Mesendoderm (in vitro differentiated cells): ENCODE measurements around the gene KAT6B.

Experiments used
- DNase-seq: peaks from one replicate; pipeline ENCODE4 v3.0.0; 2013
- H2AK5ac ChIP-seq: 2 replicates; pipeline ENCODE4 v1.6.1; 2013; ENCODE audit warnings: low read length, inconsistent platforms
- H2BK120ac ChIP-seq: 2 replicates; pipeline ENCODE4 v1.6.1; 2013; ENCODE audit warnings: low read depth, mild to moderate bottlenecking, low read length, moderate library complexity, mixed read lengths
- H2BK15ac ChIP-seq: replicated peaks from 2 replicates; pipeline ENCODE4 v1.6.1; 2013; ENCODE audit warnings: low read depth, mild to moderate bottlenecking, moderate library complexity
- H2BK5ac ChIP-seq: 2 replicates; pipeline ENCODE4 v1.6.1; 2013; ENCODE audit warnings: low read length, inconsistent platforms
- H3K18ac ChIP-seq: 2 replicates; pipeline ENCODE4 v1.6.1; 2013; ENCODE audit warnings: mild to moderate bottlenecking, low read length, mixed read lengths
- H3K23ac ChIP-seq: one replicate; pipeline ENCODE4 v1.6.1; 2013; ENCODE audit warnings: low read length
- H3K27ac ChIP-seq: 2 replicates; pipeline ENCODE4 v1.5.1; 2013; ENCODE audit warnings: low read depth, mild to moderate bottlenecking, inconsistent platforms, low read length, moderate library complexity
- H3K27me3 ChIP-seq: 2 replicates; pipeline ENCODE4 v1.6.1; 2013; ENCODE audit warnings: low read length, control low read depth, mild to moderate bottlenecking, inconsistent platforms; ENCODE audit not compliant: insufficient read depth, poor library complexity
- H3K36me3 ChIP-seq: 2 replicates; pipeline ENCODE4 v1.6.1; 2013; ENCODE audit warnings: low read length, inconsistent platforms; ENCODE audit not compliant: control insufficient read depth, insufficient read depth
- H3K4ac ChIP-seq: one replicate; pipeline ENCODE4 v1.6.1; 2013; ENCODE audit warnings: low read depth, mild to moderate bottlenecking, low read length, moderate library complexity
- H3K4me1 ChIP-seq: 2 replicates; pipeline ENCODE4 v1.6.1; 2013; ENCODE audit warnings: low read depth, low read length, inconsistent platforms; ENCODE audit not compliant: control insufficient read depth
- H3K4me2 ChIP-seq: 2 replicates; pipeline ENCODE4 v1.6.1; 2013; ENCODE audit warnings: low read length
- H3K4me3 ChIP-seq: 2 replicates; pipeline ENCODE4 v1.5.1; 2013; ENCODE audit warnings: mild to moderate bottlenecking, low read length
- H3K56ac ChIP-seq: one replicate; pipeline ENCODE4 v1.6.1; 2013; ENCODE audit warnings: low read length
- H3K79me1 ChIP-seq: 2 replicates; pipeline ENCODE4 v1.6.1; 2013; ENCODE audit warnings: low read length, inconsistent platforms
- H3K79me2 ChIP-seq: 2 replicates; pipeline ENCODE4 v1.6.1; 2013; ENCODE audit warnings: mild to moderate bottlenecking, low read length; ENCODE audit not compliant: control insufficient read depth, insufficient read depth
- H3K9ac ChIP-seq: 2 replicates; pipeline ENCODE4 v1.6.1; 2013; ENCODE audit warnings: low read length, inconsistent platforms
- H4K5ac ChIP-seq: one replicate; pipeline ENCODE4 v1.6.1; 2013; ENCODE audit warnings: low read length
- H4K8ac ChIP-seq: one replicate; pipeline ENCODE4 v1.6.1; 2013; ENCODE audit warnings: low read depth, mild to moderate bottlenecking, control low read depth, low read length, moderate library complexity
- WGBS: extraction: QIAGEN DNeasy Blood & Tissue Kit; methylation state at CpG from one replicate; pipeline ENCODE4 v1.1.7; 2013; ENCODE audit warnings: low lambda C conversion rate, missing lambda C conversion rate; ENCODE audit not compliant: insufficient coverage; ENCODE audit errors: extremely low coverage; 5-methylcytosine and 5-hydroxymethylcytosine counted together

Gene KAT6B

GRCh38 chr10:74855027-74855426, 28.6 kb downstream of the KAT6B start:
- Histone ChIP-seq H4K8ac (no peak overlapping the region), H3K4me3 (no peak overlapping the region), H3K4me2 (no peak overlapping the region), H3K4me1 (no peaks in the 10 kb centered on the region), H3K23ac (no peak overlapping the region), H3K27ac (no peak overlapping the region), H4K5ac (no peak overlapping the region), H3K4ac (no peak overlapping the region), H3K9ac (no peak overlapping the region), H3K79me2 (peaks cover 2% of the 10 kb centered on the region), H3K79me1 (peaks cover 2% of the 10 kb centered on the region), H2BK5ac (no peak overlapping the region), H3K56ac (no peak overlapping the region), H3K18ac (no peak overlapping the region), H3K27me3 (no peaks in the 10 kb centered on the region), H2AK5ac (no peak overlapping the region), H3K36me3 (no peaks in the 10 kb centered on the region), H2BK120ac (no peak overlapping the region), H2BK15ac (no peak overlapping the region)
- peak; percentile 58 for DNase-seq
- WGBS: no CpG with 5 or more reads among the region's 2 CpGs

- H3K79me2 ChIP-seq: peaks cover 2% of the 10 kb centered on the region
- no peaks in the 10 kb centered on the region for H3K36me3 ChIP-seq
- H2BK15ac ChIP-seq: no peak overlapping the region
- no peak for DNase-seq
- H2AK5ac ChIP-seq: no peak overlapping the region
- no peak overlapping the region for H3K4me3 ChIP-seq
- H3K9ac ChIP-seq: no peak overlapping the region
- no peak overlapping the region for H2BK5ac ChIP-seq
- no peak overlapping the region for H3K18ac ChIP-seq
- H3K4me2 ChIP-seq: no peak overlapping the region
- H3K27me3 ChIP-seq: no peaks in the 10 kb centered on the region
- H3K79me1 ChIP-seq: peaks cover 2% of the 10 kb centered on the region
- H3K4me1 ChIP-seq: no peaks in the 10 kb centered on the region
- H4K8ac ChIP-seq: no peak overlapping the region
- no peak overlapping the region for H3K4ac ChIP-seq
- no peak overlapping the region for H3K23ac ChIP-seq
- H3K27ac ChIP-seq: no peak overlapping the region
- no peak overlapping the region for H2BK120ac ChIP-seq
- no peak overlapping the region for H3K56ac ChIP-seq
- H4K5ac ChIP-seq: no peak overlapping the region
Observed at GRCh38 chr10:74855439-74855838, 29.0 kb downstream of the KAT6B start.

GRCh38 chr10:74856940-74857339, 30.5 kb downstream of the KAT6B start:
- Histone ChIP-seq H3K4me2 (no peak overlapping the region), H3K4me3 (no peak overlapping the region), H3K36me3 (no peaks in the 10 kb centered on the region), H3K79me2 (peaks cover 2% of the 10 kb centered on the region), H4K8ac (no peak overlapping the region), H2AK5ac (no peak overlapping the region), H3K9ac (no peak overlapping the region), H3K4me1 (no peaks in the 10 kb centered on the region), H2BK15ac (no peak overlapping the region), H3K27me3 (no peaks in the 10 kb centered on the region), H3K79me1 (peaks cover 2% of the 10 kb centered on the region), H3K56ac (no peak overlapping the region), H2BK120ac (no peak overlapping the region), H3K27ac (no peak overlapping the region), H3K4ac (no peak overlapping the region), H2BK5ac (no peak overlapping the region), H3K18ac (no peak overlapping the region), H4K5ac (no peak overlapping the region), H3K23ac (no peak overlapping the region)
- DNase-seq: no peak
- no CpG with 5 or more reads among the region's 3 CpGs for WGBS

- Histone ChIP-seq H3K4ac (no peak overlapping the region), H3K27me3 (no peaks in the 10 kb centered on the region), H3K36me3 (no peaks in the 10 kb centered on the region), H3K56ac (no peak overlapping the region), H3K23ac (no peak overlapping the region), H4K8ac (no peak overlapping the region), H3K79me1 (peaks cover 2% of the 10 kb centered on the region), H3K79me2 (no peaks in the 10 kb centered on the region), H4K5ac (no peak overlapping the region), H2BK120ac (no peak overlapping the region), H2BK15ac (no peak overlapping the region), H3K18ac (no peak overlapping the region), H3K4me3 (no peak overlapping the region), H2BK5ac (no peak overlapping the region), H2AK5ac (no peak overlapping the region), H3K9ac (no peak overlapping the region), H3K4me2 (no peak overlapping the region), H3K27ac (no peak overlapping the region), H3K4me1 (no peaks in the 10 kb centered on the region)
- DNase-seq: no peak
- WGBS: no CpG with 5 or more reads among the region's 1 CpG
Observed at GRCh38 chr10:74857586-74857985, 31.2 kb downstream of the KAT6B start.

GRCh38 chr10:74859546-74859945, 33.1 kb downstream of the KAT6B start:
- no peak overlapping the region for H2BK120ac ChIP-seq
- no peak overlapping the region for H2BK5ac ChIP-seq
- no peaks in the 10 kb centered on the region for H3K79me2 ChIP-seq
- no peak overlapping the region for H3K18ac ChIP-seq
- no peak overlapping the region for H3K27ac ChIP-seq
- H3K36me3 ChIP-seq: no peaks in the 10 kb centered on the region
- H3K79me1 ChIP-seq: peaks cover 2% of the 10 kb centered on the region
- H2AK5ac ChIP-seq: no peak overlapping the region
- H3K4me1 ChIP-seq: no peaks in the 10 kb centered on the region
- no peak overlapping the region for H3K4me3 ChIP-seq
- H3K23ac ChIP-seq: no peak overlapping the region
- no peak overlapping the region for H3K9ac ChIP-seq
- no peak overlapping the region for H4K5ac ChIP-seq
- H3K4ac ChIP-seq: no peak overlapping the region
- H4K8ac ChIP-seq: no peak overlapping the region
- no peak overlapping the region for H2BK15ac ChIP-seq
- no peak overlapping the region for H3K56ac ChIP-seq
- DNase-seq: no peak
- WGBS: no CpG with 5 or more reads among the region's 1 CpG
- H3K4me2 ChIP-seq: no peak overlapping the region
- no peaks in the 10 kb centered on the region for H3K27me3 ChIP-seq

GRCh38 chr10:74862625-74863024, 36.2 kb downstream of the KAT6B start:
- no peak overlapping the region for H3K56ac ChIP-seq
- no peak overlapping the region for H2BK15ac ChIP-seq
- WGBS: no CpG with 5 or more reads among the region's 7 CpGs
- H3K4me2 ChIP-seq: no peak overlapping the region
- no peaks in the 10 kb centered on the region for H3K27me3 ChIP-seq
- no peak overlapping the region for H3K4ac ChIP-seq
- H3K79me2 ChIP-seq: no peaks in the 10 kb centered on the region
- H4K5ac ChIP-seq: no peak overlapping the region
- no peak overlapping the region for H3K27ac ChIP-seq
- H3K18ac ChIP-seq: no peak overlapping the region
- no peaks in the 10 kb centered on the region for H3K4me1 ChIP-seq
- H3K79me1 ChIP-seq: peaks cover 2% of the 10 kb centered on the region
- no peak overlapping the region for H3K4me3 ChIP-seq
- no peak for DNase-seq
- H3K9ac ChIP-seq: no peak overlapping the region
- no peak overlapping the region for H2BK5ac ChIP-seq
- no peak overlapping the region for H2AK5ac ChIP-seq
- no peak overlapping the region for H4K8ac ChIP-seq
- no peaks in the 10 kb centered on the region for H3K36me3 ChIP-seq
- no peak overlapping the region for H2BK120ac ChIP-seq
- no peak overlapping the region for H3K23ac ChIP-seq
